Vein endothelial cell (primary cell): ENCODE data around the gene SMC5. TPM values are rescaled to one million over a fixed set of nuclear protein-coding genes. Genes with fewer than 3 reads are reported as not detected.

Experiments used
- small RNA-seq: library from RNA; depleted of rRNA; stranded (forward); fragments of <200 nt; gene quantifications from one replicate; pipeline ENCODE3, GENCODE V24; 2012
- total RNA-seq: library from RNA; depleted of rRNA; stranded (reverse); fragments of >200 nt; gene quantifications from 2 replicates; pipeline ENCODE4 v1.2.3, GENCODE V29; 2012

Gene SMC5
- total RNA-seq, result 20.9 and 24.6 TPM in 2 replicates

DNA sequence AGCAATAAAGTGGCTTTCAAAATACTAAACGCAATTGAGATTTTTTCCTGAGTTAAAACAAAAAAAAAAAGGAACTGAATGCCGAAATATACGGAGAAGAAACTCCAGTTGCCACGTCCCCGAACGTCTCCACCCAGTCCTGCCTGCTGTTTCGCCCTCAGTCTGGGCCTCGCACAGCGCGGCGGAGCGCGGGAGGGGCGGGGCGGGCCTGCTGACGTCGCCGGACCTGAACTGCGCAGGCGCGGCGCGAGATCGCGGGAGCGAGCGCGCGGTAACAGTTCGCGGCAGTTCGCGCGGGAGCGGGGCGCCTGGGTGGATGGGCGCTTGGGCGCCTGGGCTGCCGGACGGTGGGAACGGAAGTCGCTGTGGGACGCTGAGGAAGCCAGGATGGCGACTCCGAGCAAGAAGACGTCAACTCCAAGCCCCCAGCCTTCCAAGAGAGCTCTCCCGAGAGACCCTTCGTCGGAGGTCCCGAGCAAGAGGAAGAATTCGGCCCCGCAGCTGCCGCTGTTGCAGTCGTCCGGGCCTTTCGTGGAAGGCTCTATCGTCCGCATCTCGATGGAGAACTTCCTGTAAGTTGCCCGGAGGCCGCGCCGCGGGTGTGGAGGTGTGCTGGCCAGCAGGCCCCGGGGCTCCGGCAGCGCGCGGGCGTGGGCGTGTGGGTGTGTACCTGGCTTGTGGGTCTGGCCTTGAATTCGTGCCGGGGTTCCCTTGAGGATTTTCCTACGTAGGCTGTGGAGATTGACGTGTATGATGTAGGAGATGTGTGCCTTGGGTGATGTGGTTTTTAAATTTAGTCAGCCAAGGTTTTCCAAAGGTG, at the start of gene SMC5:
Gene SMC5, plus strand, starts transcription at position 287 of the 820 bp plus-strand sequence. Its CDS starts 101 bp downstream, at position 388.

Small RNA genes within 50 kb of the gene (small RNA-seq; reads per million reads assigned to genes)
- gene RF00019, result not detected

Other genes with a start within 250 kb of the SMC5 start
- 8.5 and 23.2 TPM in 2 replicates for gene MAMDC2, start 215.1 kb upstream of the SMC5 start, total RNA-seq
- 17.3 and 17.7 TPM in 2 replicates for gene KLF9, start 155.7 kb downstream of the SMC5 start, total RNA-seq